ENCODE measurements around the gene LLGL2. TPM values are rescaled to one million over a fixed set of nuclear protein-coding genes. Genes with fewer than 3 reads are reported as not detected.
A peak's percentile ranks its signal among the peaks of the same experiment; 100 is the strongest.

LLGL2 gene
- total and polyA plus RNA-seq, 7 donors = 1.4 to 3.3 (median 1.5) TPM

DNA sequence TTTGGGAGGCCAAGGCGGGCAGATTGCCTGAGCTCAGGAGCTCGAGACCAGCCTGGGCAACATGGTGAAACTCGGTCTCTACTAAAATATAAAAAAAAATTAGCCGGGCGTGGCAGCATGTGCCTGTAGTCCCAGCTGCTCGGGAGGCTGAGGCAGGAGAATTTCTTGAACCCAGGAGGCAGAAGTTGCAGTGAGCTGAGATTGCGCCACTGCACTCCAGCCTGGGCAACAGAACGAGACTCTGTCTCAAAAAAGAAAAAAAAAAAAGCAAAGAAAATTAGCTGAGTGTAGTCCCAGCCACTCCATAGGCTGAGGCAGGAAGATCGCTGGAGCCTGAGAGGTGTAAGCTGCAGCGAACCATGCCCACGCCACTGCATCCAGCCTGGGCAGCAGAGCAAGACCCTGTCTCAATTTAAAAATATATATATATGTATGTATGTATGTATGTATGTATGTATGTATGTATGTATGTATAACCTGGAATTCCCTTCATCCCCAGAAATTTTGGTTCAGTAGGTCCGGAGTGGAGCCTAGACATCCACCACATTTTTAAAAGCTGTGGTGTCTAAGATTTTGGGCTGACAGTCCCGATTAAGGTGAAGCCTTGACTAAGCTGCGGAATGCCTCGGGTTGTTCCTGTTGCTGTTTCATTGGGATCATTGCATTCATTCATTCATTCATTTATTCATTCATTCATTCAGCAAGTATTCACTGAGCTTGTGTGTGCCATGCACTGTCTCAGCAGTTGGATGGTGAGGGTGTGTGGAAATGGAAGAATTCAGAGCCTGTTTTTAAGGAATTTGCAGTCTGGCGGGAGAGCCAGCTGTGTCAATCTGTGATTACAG, 43.2 kb upstream of the LLGL2 start:
- Histone ChIP-seq H3K27ac (peak overlapping the region; percentile 89), H3K4me1 (peaks cover 93% of the 10 kb centered on the region), H3K27me3 (ENCODE audit: insufficient read depth in 3 of 3, low read length in 2 of 3) (no peaks in the 10 kb centered on the region), H3K9me3 (no peaks in the 10 kb centered on the region), H3K4me3 (no peak overlapping the region), H3K36me3 (ENCODE audit: insufficient read depth in 1 of 2, low read depth in 1 of 2) (no peaks in the 10 kb centered on the region)
- intact Hi-C loops (cut with DNase I) = no loop called here
- WGBS, 3 donors = 73 to 88% (median 74%) methylated on average over 16 of the region's 16 CpGs
- TF ChIP-seq CTCF (IDR thresholded peaks at IDR 0.05) = no peak
- no peak for ATAC-seq
- DNase-seq = no peak

DNA sequence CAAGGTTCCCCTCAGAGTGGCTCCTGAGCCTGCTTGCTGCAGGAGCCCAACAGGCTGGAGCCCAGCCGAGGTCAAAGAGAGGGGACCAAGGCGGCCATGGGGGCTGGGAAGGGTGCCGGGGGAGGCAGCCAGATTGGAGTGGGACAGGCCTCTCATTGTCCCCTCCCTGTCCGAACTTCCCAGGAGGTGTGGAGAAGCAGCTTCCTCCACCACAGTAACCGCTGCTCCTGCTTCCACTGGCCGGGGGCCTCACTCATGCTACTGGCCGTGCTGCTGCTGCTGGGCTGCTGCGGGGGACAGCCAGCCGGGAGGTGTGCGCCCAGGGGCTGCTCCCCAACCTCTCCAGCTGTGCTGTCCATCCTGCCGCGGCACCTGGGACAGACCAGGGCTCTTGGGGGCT, 39.8 kb upstream of the LLGL2 start:
- no peaks in the 10 kb centered on the region for H3K36me3 ChIP-seq (ENCODE audit: insufficient read depth in 1 of 2, low read depth in 1 of 2)
- H3K27me3 ChIP-seq (ENCODE audit: insufficient read depth in 3 of 3, low read length in 2 of 3) = no peaks in the 10 kb centered on the region
- no peak for TF ChIP-seq CTCF (IDR thresholded peaks at IDR 0.05)
- no peaks in the 10 kb centered on the region for H3K9me3 ChIP-seq
- peaks cover 98% of the 10 kb centered on the region for H3K4me1 ChIP-seq
- ATAC-seq (no peak), DNase-seq (peak; percentile 10 to 50)
- 79 to 95% (median 80%) methylated on average over 10 to 12 of the region's 12 CpGs for WGBS, 3 donors
- no peak overlapping the region for H3K4me3 ChIP-seq
- H3K27ac ChIP-seq = peak overlapping the region; percentile 61
- intact Hi-C loops (cut with DNase I) = loop anchor here in 1 of 2 donors (2.0 kb wide), 1 partner anchor 27 kb away; no protein-coding TSS in a partner anchor

DNA sequence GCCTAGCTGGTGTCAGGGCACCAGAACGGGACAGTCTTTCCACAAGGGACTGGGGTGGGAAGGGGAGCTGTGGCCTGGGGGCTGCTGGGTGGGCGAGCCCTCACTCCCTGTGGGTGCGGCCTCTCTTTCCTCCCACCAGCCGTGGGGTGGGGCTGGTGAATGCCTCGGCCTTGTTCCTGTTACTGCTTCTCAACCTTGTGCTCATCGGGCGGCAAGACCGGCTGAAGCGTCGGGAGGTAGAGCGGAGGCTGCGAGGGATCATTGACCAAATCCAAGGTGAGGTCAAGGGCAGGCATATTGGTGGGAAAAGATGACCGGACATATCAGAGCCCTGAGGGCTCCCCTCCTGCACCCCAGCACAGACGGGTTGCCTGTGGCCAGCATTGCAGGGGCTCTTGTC, 39.3 kb upstream of the LLGL2 start:
- peaks cover 97% of the 10 kb centered on the region for H3K4me1 ChIP-seq
- no peaks in the 10 kb centered on the region for H3K9me3 ChIP-seq
- peak overlapping the region; percentile 61 for H3K27ac ChIP-seq
- H3K27me3 ChIP-seq (ENCODE audit: insufficient read depth in 3 of 3, low read length in 2 of 3) = no peaks in the 10 kb centered on the region
- H3K4me3 ChIP-seq = no peak overlapping the region
- DNase-seq = peak in 1 of 2 donors; percentile 20
- no peak for TF ChIP-seq CTCF (IDR thresholded peaks at IDR 0.05)
- intact Hi-C loops (cut with DNase I) = loop anchor here in 1 of 2 donors (2.0 kb wide), 1 partner anchor 27 kb away; no protein-coding TSS in a partner anchor
- ATAC-seq = no peak
- 92 to 94% (median 92%) methylated on average over 13 to 14 of the region's 14 CpGs for WGBS, 3 donors
- H3K36me3 ChIP-seq (ENCODE audit: insufficient read depth in 1 of 2, low read depth in 1 of 2) = peaks cover 0 to 3% of the 10 kb centered on the region in 2 donors

GRCh38 chr17:75486951-75487350, 38.5 kb upstream of the LLGL2 start:
- TF ChIP-seq CTCF (IDR thresholded peaks at IDR 0.05) = no peak
- Histone ChIP-seq H3K27ac (peak overlapping the region; percentile 76), H3K27me3 (ENCODE audit: insufficient read depth in 3 of 3, low read length in 2 of 3) (no peaks in the 10 kb centered on the region), H3K9me3 (no peaks in the 10 kb centered on the region), H3K4me3 (no peak overlapping the region), H3K36me3 (ENCODE audit: insufficient read depth in 1 of 2, low read depth in 1 of 2) (peaks cover 0 to 11% of the 10 kb centered on the region in 2 donors), H3K4me1 (peaks cover 89% of the 10 kb centered on the region)
- ATAC-seq = no peak
- WGBS, 3 donors = 72 to 86% (median 74%) methylated on average over 5 of the region's 5 CpGs
- no peak for DNase-seq
- intact Hi-C loops (cut with DNase I) = loop anchor here in 1 of 2 donors (2.0 kb wide), 1 partner anchor 26 kb away; no protein-coding TSS in a partner anchor

Measured in psoas muscle (tissue), 8 donors.